OCI-LY1 (cell line): ENCODE measurements around the gene PLD1.

ENCODE experiments used
- CTCF ChIP-seq: fragments of 200-600 bp; sonication (generic), shearing (Covaris generic); IDR thresholded peaks from 2 replicates; pipeline ENCODE4 v1.5.1; 2017; ENCODE audit warnings: mild to moderate bottlenecking, antibody characterized with exemption, low read length, moderate library complexity, mixed read lengths
- EZH2 ChIP-seq: fragments of 200-600 bp; sonication (generic), shearing (Covaris generic); IDR thresholded peaks from 2 replicates; pipeline ENCODE4 v1.8.0; 2017; ENCODE audit warnings: borderline replicate concordance, mixed run types, mild to moderate bottlenecking, antibody characterized with exemption, low read length, moderate library complexity, mixed read lengths

- no peak for TF ChIP-seq CTCF
- TF ChIP-seq EZH2, result no peak
These were observed 137.7 kb downstream of the PLD1 start for GRCh38 chr3:171672538-171672937.
